HG02642 (cell line): ENCODE measurements around the gene HTT-AS.

Experiments used
- ATAC-seq: cut with Tn5 transposase; IDR thresholded peaks from one replicate; pipeline ENCODE4 v1.9.1; 2021; ENCODE audit warnings: mild to moderate bottlenecking; ENCODE audit not compliant: unreplicated experiment, poor library complexity

Gene HTT-AS

GRCh38 chr4:3034231-3034630, 40.1 kb downstream of the HTT-AS start:
- no peak for ATAC-seq

DNA sequence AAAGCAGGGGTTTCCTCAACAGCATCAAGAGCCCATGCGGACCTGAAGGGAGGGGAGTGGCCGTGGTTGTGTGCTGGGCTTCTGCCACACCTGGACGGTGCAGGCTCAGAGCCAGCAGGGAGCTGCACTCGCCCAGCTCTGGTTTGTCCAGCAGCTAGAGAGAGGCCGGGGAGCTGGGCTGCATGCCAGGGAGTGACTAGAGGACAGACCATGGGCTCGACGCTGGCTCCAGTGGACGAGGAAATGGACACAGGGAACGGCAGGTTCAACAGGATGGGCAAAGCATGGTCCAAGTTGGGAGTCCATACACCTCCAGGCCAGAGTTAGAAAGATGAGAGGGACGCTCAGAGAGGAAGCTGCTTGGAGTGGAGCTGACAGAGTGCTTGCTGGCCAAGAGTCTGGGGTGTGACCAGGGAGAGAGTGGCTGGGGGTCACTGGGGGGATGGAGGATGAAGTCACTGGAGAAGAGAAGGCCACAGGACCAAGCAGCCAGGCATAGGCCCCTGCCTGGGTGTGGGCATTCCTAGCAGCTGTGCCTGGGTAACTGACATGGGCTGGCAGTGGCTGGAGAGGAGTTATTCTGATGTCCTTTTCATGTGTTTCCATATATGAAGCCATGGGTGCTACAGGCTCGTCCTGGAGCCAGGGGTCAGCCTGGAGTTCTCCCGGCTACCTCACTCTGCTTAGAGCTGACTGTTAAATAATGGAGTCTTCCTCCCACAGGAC, 42.8 kb downstream of the HTT-AS start:
- ATAC-seq, result no peak

DNA sequence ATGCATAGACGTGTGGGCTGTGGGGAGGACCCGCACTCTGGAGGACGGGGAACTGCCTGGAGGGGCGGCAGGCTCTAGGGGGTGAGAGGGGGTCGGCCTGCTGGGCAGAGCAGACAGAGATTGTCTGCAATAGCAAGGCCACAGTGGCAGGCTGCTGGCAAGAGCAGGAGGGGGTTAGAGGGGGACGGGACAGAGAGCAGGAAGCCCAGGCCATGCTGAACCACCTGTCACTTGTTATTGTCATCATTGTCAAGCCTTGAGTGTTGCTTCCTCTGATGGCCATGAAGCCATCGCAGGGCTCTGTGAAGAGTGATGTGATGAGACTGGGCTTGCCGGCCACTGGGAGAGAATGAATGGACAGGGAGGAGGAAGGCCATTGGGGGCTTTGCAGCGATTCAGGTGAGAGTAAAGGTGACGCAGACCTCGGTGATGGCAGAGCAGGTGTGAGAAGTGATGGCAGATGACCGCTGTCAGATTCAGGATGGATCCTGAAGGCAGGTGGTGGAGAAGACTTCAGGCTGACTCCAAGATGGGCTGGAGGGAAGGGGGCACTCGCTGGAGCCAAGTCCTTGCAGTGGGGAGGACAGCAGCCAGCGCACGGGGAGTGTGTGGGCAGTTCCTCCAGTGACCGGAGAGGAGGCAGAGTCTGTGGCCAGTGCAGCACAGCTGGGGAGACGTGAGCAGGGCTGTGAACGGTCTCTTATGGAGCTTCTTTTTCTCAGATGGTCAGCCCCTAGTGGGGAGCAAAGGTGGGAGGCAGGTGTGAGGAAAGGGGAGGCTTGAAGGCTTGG, 43.6 kb downstream of the HTT-AS start:
- no peak for ATAC-seq

GRCh38 chr4:3029464-3029863, 44.9 kb downstream of the HTT-AS start:
- no peak for ATAC-seq

GRCh38 chr4:3026540-3026939, 47.8 kb downstream of the HTT-AS start:
- ATAC-seq, result no peak

DNA sequence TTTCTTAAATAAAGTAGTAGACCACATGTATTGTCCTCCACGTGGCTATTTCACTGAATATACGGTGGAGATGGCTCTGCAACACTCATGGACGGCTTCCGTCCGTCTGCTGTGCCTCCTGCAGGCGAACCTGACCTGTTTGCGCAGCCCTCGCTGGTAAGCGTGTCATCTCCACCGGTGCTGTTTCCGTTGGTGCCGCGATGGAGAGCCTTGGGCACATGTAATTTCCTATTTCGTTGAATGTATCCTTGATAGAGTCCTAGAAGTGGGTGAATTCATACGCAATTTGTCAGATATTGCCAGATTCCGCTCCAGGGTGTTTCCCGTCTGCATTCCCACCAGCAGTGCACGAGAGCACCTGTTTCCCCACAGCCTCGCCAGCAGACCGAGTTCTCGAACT, 48.5 kb downstream of the HTT-AS start:
- no peak for ATAC-seq

GRCh38 chr4:3022651-3023050, 51.7 kb downstream of the HTT-AS start:
- no peak for ATAC-seq

GRCh38 chr4:3022112-3022511, 52.2 kb downstream of the HTT-AS start:
- no peak for ATAC-seq

GRCh38 chr4:3021627-3022026, 52.7 kb downstream of the HTT-AS start:
- no peak for ATAC-seq

GRCh38 chr4:3021127-3021526, 53.2 kb downstream of the HTT-AS start:
- no peak for ATAC-seq

DNA sequence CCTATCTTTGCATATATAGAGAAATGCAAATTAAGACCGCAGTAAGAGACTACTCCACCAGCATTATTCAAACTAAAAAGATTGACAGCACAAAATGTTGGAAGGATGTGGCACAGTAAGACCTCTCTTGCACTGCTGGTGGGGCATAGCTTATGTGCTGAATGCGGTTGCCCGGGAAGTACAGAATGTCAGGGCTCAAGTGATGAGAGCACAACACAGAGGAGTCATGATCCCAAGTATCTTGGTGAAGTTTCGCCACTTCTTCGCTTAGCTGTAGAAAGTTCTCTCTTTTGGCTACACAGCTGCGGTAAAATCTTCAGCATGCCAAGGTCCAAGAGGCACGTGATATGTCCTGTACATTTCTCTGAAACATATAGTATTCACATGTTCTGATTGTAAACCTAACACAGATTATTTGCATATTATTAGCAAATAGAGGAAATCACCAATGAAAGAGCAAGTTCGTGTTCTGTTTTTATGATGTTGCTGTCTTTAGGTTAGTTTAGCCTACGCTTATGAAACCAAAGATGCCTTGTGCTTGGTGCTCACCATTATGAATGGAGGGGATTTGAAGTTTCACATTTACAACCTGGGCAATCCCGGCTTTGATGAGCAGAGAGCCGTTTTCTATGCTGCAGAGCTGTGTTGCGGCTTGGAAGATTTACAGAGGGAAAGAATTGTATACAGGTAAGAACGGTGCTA, 55.0 kb downstream of the HTT-AS start:
- no peak for ATAC-seq

GRCh38 chr4:3017504-3017903, 56.8 kb downstream of the HTT-AS start:
- no peak for ATAC-seq

DNA sequence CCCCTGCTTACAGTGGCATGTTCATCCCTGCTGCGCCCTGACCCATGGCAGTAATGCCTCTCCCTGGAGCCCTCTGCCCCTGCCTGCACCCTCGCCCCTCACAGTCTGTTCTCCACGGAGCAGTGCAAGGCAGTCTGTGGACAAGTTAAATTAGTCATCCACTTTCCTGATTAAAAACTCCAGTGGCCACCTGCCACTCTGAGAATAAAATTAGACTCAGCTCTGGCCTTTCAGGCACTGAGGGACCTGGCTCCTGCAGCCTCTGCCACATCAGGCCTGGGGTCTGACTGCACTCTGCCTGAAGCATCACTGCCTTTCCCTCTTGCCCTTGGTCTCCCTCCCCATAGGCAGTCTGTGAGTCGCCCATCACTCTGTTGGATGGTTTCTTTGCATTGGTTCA, 57.4 kb downstream of the HTT-AS start:
- no peak for ATAC-seq

DNA sequence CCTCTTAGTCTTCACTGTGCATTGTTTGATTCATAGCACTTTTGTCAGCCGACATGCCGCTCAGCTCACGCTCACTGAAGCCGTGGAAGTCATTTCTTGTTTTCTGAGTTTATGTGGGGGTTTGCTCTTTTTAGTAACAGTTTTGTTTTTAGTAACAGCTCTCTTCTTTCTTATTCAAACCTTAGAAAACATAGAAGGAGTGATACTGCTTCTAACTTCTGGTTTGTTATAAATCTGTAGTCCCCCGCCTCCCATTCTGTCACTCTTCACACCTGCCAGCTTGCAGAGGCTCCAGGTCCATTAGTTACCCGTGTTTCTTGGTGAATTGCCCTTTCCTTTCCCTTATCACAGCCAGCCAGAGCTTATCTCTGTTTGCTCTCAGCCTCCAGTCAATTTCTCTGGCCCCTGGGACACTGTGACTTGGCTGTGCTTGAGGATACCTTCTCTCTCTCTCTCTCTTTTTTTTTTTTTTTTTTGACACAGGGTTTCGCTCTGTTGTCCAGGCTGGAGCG, 60.4 kb downstream of the HTT-AS start:
- peak; percentile 79 for ATAC-seq
